Gastrocnemius medialis (tissue), 4 donors: Measurements from ENCODE around the gene DISP2.

Source experiments
- POLR2A ChIP-seq, 2 donors: fragments of 450-650 bp; IDR thresholded peaks; one replicate each; pipeline ENCODE4 v1.6.1; 2017; ENCODE audit warnings: antibody characterized with exemption in 2 of 2, mild to moderate bottlenecking in 2 of 2, moderate library complexity in 2 of 2
- TF ChIP-seq, protein P1 (sequence below), 5 experiments: fragments of 450-650 bp in 3 of 5; fragments of 200-600 bp in 2 of 5; sonication (generic) in 2 of 5; IDR thresholded peaks in 4 of 5; conservative IDR thresholded peaks in 1 of 5; 1 replicate in 4 of 5; 2 replicates in 1 of 5; pipeline ENCODE4 v1.5.1; 2016 to 2019; ENCODE audit warnings: antibody characterized with exemption in 5 of 5, mild to moderate bottlenecking in 3 of 5, moderate library complexity in 3 of 5

DNA sequence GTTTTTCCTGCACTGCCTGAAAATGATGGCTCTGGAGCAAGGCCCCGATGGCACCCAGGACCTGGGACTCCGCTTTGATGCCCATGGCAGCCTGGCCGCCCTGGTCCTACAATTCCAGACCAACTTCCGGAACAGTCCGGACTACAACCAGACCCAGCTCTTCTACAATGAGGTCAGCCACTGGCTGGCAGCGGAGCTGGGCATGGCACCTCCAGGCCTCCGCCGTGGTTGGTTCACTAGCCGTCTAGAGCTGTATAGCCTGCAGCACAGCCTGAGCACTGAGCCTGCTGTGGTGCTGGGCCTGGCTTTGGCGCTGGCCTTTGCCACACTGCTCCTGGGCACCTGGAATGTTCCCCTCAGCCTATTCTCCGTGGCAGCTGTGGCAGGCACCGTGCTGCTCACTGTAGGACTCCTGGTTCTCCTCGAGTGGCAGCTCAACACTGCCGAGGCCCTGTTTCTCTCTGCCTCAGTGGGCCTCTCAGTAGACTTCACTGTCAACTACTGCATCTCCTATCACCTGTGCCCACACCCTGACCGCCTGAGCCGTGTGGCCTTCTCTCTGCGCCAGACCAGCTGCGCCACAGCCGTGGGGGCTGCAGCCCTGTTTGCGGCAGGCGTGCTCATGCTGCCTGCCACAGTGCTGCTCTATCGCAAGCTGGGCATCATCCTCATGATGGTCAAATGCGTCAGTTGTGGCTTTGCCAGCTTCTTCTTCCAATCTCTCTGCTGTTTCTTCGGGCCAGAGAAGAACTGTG is 10.9 kb downstream of the DISP2 start:
- TF ChIP-seq, protein P1, sequence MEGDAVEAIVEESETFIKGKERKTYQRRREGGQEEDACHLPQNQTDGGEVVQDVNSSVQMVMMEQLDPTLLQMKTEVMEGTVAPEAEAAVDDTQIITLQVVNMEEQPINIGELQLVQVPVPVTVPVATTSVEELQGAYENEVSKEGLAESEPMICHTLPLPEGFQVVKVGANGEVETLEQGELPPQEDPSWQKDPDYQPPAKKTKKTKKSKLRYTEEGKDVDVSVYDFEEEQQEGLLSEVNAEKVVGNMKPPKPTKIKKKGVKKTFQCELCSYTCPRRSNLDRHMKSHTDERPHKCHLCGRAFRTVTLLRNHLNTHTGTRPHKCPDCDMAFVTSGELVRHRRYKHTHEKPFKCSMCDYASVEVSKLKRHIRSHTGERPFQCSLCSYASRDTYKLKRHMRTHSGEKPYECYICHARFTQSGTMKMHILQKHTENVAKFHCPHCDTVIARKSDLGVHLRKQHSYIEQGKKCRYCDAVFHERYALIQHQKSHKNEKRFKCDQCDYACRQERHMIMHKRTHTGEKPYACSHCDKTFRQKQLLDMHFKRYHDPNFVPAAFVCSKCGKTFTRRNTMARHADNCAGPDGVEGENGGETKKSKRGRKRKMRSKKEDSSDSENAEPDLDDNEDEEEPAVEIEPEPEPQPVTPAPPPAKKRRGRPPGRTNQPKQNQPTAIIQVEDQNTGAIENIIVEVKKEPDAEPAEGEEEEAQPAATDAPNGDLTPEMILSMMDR (IDR thresholded peaks at IDR 0.05 in 4 of 5, conservative IDR thresholded peaks at IDR 0.05 in 1 of 5): no peak
- TF ChIP-seq POLR2A (IDR thresholded peaks at IDR 0.05): no peak
